ENCODE measurements around the gene AHSA1.
"Not testable (repeated sequence)": the region's sequence is repeated elsewhere in the genome, so short reads cannot be mapped to it uniquely, and the experiment has no call there.

The AHSA1 gene

GRCh38 chr14:77457522-77458248 lies at the start of gene AHSA1, which contains the start of gene VIPAS39:
AHSA1 (plus strand) TSS chr14:77458093; CDS start chr14:77458190, 97 bp downstream.
VIPAS39 (minus strand) TSS chr14:77457601; CDS start chr14:77454102, 3,499 bp downstream.
- peak; percentile 74 to 100 (median 96) for DNase-seq

DNA sequence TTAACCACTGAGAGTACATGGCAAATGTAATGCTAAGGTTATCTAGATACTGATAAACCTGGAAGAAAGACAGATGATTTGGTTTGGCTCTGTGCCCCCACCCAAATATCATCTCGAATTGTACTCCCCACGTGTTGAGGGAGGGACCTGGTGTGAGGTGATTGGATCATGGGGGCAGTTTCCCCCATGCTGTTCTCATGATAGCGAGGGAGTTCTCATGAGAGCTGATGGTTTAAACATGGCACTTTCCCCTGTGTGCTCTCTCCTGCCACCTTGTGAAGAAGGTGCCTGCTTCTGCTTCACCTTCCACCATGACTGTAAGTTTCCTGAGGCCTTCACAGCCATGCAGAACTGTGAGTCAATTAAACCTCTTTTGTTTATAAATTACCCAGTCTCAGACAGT lies 48.8 kb upstream of the AHSA1 start:
- no peak for DNase-seq

DNA sequence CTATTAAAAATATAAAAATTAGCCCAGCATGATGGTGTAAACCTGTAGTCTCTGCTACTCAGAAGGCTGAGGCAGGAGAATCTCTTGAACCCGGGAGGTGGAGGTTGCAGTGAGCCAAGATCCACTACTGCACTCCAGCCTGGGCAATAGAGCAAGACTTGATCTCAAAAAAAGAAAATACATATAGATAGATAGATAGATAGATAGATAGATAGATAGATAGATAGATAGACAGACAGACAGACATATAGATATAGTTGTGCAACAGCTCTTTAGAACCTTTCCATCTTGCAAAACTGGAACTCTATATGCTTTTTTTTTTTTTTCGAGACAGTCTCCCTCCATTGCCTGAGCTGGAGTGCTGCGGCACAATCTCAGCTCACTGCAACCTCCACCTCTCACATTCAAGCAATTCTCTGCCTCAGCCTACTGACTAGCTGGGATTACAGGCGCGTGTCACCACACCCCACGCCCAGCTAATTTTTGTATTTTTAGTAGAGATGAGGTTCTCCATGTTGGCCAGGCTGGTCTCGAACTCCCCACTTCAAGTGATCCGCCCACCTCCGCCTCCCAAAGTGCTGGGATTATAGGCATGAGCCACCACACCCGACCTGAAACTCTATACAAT lies 42.4 kb upstream of the AHSA1 start:
- DNase-seq: not testable (repeated sequence)

DNA sequence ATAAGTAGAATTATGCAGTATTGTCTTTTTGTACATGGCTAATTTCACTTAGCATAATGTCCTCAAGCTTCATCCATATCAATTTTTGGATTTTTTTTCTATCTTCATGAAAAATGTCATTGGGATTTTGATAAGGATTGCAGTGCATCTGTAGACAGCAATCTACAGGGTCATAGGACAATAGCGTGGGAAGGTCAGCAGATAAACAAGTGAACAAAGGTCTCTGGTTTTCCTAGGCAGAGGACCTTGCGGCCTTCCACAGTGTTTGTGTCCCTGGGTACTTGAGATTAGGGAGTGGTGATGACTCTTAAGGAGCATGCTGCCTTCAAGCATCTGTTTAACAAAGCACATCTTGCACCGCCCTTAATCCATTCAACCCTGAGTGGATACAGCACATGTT lies 41.8 kb upstream of the AHSA1 start:
- DNase-seq: not testable (repeated sequence)

- no peak for DNase-seq
Measured at GRCh38 chr14:77416836-77417235, 41.1 kb upstream of the AHSA1 start.

DNA sequence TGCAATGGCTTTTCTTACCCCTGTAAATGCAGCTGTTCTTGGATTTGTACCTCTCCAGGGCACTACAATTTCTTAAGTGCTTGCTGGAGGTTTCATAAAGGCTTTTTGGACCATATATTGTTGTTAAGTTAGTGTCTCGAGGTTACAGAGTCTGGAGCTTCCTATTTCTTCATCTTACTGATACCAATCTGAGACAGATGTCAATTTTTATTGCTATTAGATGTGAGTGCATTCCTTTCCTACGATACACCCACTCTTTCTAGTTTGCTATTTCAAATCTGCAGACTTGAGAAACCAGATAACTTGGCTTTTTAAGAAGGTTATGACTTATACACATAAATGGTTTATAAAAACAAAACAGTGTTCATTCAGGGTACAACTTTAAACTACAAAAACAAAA lies 36.7 kb upstream of the AHSA1 start:
- DNase-seq: no peak

- DNase-seq: no peak
Measured at GRCh38 chr14:77423423-77423822, 34.5 kb upstream of the AHSA1 start, which contains the start of gene NOXRED1. NOXRED1 (minus strand) TSS chr14:77423523; CDS start chr14:77422889, 634 bp downstream.

DNA sequence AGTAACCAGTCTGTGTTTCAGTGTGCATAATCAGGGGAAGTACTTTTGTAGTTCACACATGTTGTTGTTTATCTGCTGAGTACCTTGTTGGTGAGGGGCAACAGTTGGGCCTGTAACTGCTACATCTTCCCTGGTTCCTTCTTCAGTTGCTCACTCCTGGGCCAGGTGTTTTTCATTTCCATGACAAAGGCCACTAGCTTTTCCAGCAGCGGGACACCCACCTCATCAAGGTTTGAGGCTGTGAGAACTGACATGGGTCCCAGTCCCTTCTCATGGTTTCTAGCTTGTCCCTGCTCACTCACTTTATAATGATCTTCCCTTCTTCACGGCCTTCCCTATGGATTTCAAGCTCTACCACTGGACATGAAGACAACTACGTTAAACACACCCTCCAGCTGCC lies 33.0 kb upstream of the AHSA1 start:
- no peak for DNase-seq

GRCh38 chr14:77426396-77426795 lies 31.5 kb upstream of the AHSA1 start:
- no peak for DNase-seq

DNA sequence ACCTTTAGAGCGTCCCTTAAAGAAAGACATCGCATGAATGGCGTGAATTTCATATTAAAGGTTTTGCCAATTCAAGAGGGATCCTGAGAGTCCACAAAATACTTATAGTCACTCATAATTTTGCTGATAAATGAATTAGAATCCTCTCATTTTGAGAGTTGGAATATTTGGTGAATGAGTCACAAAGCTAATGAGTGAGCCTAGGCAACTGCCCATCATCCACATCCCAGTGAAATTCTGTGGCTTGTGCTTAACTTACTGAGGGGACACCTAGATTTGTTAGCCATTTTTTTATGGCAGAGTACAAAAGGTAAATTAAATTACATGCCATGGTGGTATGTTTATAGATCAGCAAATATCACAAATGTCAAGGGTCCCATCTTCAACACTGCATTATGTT lies 21.9 kb upstream of the AHSA1 start:
- DNase-seq: no peak

DNA sequence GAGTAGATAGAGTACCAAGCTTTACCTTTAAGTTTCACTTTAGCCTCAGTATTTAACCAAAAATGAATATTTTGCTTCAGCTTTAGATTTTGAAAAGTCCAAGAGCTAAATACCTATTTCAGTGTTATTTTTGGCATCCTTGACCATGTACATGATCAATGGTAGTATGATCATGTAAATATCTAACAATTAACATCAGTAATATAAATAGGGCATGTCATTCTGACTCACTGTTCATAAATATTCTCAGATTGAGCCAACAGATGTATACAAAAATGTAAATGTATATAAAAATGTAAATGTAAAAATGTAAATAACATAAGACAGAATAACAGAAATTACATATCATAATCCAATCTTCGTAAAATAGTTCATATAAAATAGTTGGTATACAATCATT lies 19.3 kb upstream of the AHSA1 start:
- DNase-seq: no peak

DNA sequence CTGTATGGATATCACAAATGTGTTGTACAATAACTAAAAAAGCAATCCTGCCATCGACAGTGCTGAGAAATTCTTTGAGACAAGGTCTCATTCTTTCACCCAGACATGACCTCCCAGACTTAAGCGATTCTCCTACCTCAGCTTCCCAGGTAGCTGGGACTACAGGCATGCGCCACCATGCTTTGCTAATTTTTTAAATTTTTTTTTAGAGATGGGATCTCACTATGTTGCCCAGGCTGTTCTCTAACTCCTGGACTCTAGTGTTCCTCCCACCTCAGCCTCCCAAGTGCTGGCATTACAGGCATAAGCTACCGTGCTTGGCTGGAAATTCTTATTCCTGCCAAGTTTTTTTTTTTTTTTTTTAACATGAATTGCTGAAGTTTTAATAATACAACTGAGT lies 18.0 kb upstream of the AHSA1 start:
- DNase-seq: no peak

GRCh38 chr14:77442196-77442595 lies 15.7 kb upstream of the AHSA1 start:
- no peak for DNase-seq

DNA sequence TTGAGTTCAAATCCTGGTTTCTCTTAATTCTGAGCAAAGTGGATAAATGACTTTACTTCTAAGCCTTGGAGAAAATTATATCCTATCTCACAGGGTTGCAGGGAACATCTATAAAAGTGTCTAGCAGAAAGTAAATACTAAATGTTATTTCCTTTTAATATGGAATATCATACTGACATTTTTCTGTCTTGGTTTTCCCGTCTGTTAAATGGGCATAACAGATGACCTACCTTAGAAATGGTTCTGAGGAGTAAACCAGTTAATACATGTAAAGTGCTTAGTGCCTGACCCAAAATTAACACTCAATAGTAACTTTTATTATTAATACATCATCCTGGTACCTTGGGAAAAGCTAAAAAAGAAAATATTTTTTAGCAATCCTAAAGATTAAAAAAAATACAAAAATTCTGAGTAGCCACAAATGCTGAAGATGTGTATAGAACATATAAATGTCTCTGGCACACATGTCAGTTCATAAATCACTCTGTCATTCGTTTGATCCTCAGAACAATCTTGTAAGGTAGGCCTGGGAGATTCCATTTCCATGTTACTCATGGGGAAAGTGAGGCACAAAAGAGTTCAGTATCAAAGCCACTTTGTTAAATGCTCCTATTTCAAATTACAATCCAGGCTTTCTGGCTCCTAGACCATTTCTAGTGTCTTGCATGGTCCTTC lies 1.8 kb upstream of the AHSA1 start:
- DNase-seq: no peak

DNA sequence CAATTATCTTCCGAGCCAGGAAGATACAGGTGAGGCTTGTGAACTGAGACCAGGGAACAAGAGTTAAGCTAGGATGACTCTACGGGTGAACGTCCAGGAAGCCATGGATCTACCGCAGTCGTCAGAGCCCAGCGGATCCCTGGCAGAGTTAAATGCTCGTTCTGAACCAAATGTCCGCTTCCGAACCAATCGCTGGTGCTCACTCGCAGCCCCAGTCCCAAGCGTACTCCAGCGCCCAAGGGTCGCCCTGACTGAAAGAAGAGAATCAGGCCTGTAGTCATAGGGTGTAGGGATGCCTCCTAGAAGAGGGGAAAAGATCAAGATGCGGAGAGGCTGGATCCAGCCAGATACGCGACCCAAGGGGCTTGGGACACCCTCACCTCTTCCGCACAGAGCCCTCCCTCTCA lies 775 bp upstream of the AHSA1 start:
- peak in 2 of 51 donors; percentile 39 to 57 for DNase-seq

GRCh38 chr14:77458249-77458950 lies 507 bp downstream of the AHSA1 start:
- peak in 13 of 51 donors; percentile 11 to 61 (median 34) for DNase-seq

GRCh38 chr14:77459072-77459723 lies 1.3 kb downstream of the AHSA1 start:
- DNase-seq: peak in 35 of 51 donors; percentile 2 to 76 (median 38)

DNA sequence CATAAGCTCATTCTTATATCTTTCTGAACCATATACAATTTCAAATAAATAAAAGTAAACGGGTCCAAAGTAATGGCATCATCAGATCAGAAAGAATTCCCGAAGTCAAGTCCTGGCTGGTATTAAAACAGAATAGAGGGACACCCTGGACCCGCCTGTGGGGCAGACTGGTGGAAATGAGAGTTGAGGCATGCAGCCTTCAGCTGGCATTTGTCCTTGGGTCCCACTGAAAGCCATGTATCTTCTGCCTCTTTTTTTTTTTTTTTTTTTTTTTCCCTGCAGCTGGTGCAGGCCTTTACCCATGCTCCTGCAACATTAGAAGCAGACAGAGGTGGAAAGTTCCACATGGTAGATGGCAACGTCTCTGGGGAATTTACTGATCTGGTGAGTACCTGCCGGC lies 9.9 kb downstream of the AHSA1 start:
- no peak for DNase-seq

DNA sequence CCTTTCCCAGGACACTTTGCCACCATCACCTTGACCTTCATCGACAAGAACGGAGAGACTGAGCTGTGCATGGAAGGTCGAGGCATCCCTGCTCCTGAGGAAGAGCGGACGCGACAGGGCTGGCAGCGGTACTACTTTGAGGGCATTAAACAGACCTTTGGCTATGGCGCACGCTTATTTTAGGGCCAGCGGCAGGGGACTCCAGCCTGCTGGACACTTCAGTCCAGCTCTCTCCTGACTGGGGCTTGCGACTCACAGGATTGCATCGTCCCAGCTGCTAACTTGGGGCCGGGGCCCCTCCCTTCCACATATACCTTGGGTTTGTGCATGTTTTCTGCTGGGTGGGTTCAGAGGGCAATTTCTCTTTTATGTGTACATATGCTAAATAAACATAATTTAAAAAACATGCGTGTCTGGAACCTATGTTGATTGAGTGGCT lies 11.2 kb downstream of the AHSA1 start:
- no peak for DNase-seq

- no peak for DNase-seq
Measured at GRCh38 chr14:77469539-77469938, 11.6 kb downstream of the AHSA1 start.

- DNase-seq: no peak
Measured at GRCh38 chr14:77470224-77470870, 12.5 kb downstream of the AHSA1 start.
